ENCODE data around the gene TEX19.

TEX19 gene

GRCh38 chr17:82394278-82394677 is 35.2 kb downstream of the TEX19 start:
- TF ChIP-seq CTCF (IDR thresholded peaks at IDR 0.05; ENCODE audit: low read depth, low read length, missing control alignments), result no peak
- no peak for DNase-seq
- no peak overlapping the region for H3K4me3 ChIP-seq (ENCODE audit: low read depth, low read length)
- H3K27ac ChIP-seq, result no peak overlapping the region
- in situ Hi-C loops (cut with HindIII; ENCODE audit: low pct_ligation_motif_present, low sequenced_read_pairs), result no loop called here
- H3K36me3 ChIP-seq (replicated peaks), result no peaks in the 10 kb centered on the region
- H3K27me3 ChIP-seq (replicated peaks), result no peaks in the 10 kb centered on the region

- no peak for TF ChIP-seq CTCF (IDR thresholded peaks at IDR 0.05; ENCODE audit: low read depth, low read length, missing control alignments)
- Histone ChIP-seq H3K4me3 (ENCODE audit: low read depth, low read length) (no peak overlapping the region), H3K27me3 (replicated peaks) (no peaks in the 10 kb centered on the region), H3K27ac (peak overlapping the region; percentile 19), H3K36me3 (replicated peaks) (no peaks in the 10 kb centered on the region)
- DNase-seq, result peak; percentile 79
- in situ Hi-C loops (cut with HindIII; ENCODE audit: low pct_ligation_motif_present, low sequenced_read_pairs), result no loop called here
Observed at GRCh38 chr17:82396601-82397435, 37.8 kb downstream of the TEX19 start.

GRCh38 chr17:82397449-82398335 is 38.6 kb downstream of the TEX19 start:
- no peak overlapping the region for H3K27ac ChIP-seq
- no peaks in the 10 kb centered on the region for H3K36me3 ChIP-seq (replicated peaks)
- in situ Hi-C loops (cut with HindIII; ENCODE audit: low pct_ligation_motif_present, low sequenced_read_pairs), result no loop called here
- no peak overlapping the region for H3K4me3 ChIP-seq (ENCODE audit: low read depth, low read length)
- no peak for TF ChIP-seq CTCF (IDR thresholded peaks at IDR 0.05; ENCODE audit: low read depth, low read length, missing control alignments)
- H3K27me3 ChIP-seq (replicated peaks), result no peaks in the 10 kb centered on the region
- DNase-seq, result no peak

GRCh38 chr17:82399041-82399441 is 40.0 kb downstream of the TEX19 start:
- H3K36me3 ChIP-seq (replicated peaks), result no peaks in the 10 kb centered on the region
- no peak overlapping the region for H3K27ac ChIP-seq
- in situ Hi-C loops (cut with HindIII; ENCODE audit: low pct_ligation_motif_present, low sequenced_read_pairs), result no loop called here
- no peak for TF ChIP-seq CTCF (IDR thresholded peaks at IDR 0.05; ENCODE audit: low read depth, low read length, missing control alignments)
- H3K4me3 ChIP-seq (ENCODE audit: low read depth, low read length), result no peak overlapping the region
- no peaks in the 10 kb centered on the region for H3K27me3 ChIP-seq (replicated peaks)
- no peak for DNase-seq

GRCh38 chr17:82399601-82400101 is 40.6 kb downstream of the TEX19 start:
- H3K27ac ChIP-seq, result no peak overlapping the region
- no peak for DNase-seq
- H3K36me3 ChIP-seq (replicated peaks), result no peaks in the 10 kb centered on the region
- H3K4me3 ChIP-seq (ENCODE audit: low read depth, low read length), result no peak overlapping the region
- no peaks in the 10 kb centered on the region for H3K27me3 ChIP-seq (replicated peaks)
- no peak for TF ChIP-seq CTCF (IDR thresholded peaks at IDR 0.05; ENCODE audit: low read depth, low read length, missing control alignments)
- in situ Hi-C loops (cut with HindIII; ENCODE audit: low pct_ligation_motif_present, low sequenced_read_pairs), result no loop called here

Measured in brain microvascular endothelial cell (primary cell).